ENCODE measurements around the gene LARGE1. TPM values are rescaled to one million over a fixed set of nuclear protein-coding genes. Genes with fewer than 3 reads are reported as not detected.
A peak's percentile ranks its signal among the peaks of the same experiment; 100 is the strongest.

The LARGE1 gene
- total RNA-seq, 1 donor from 2014 or later, result 195 TPM

- Mint-ChIP-seq H3K27ac (no peak overlapping the region), H3K4me3 (ENCODE audit: low read depth) (no peak overlapping the region), H3K27me3 (no peaks in the 10 kb centered on the region), H3K36me3 (ENCODE audit: insufficient read depth) (peaks cover 10% of the 10 kb centered on the region), H3K9me3 (ENCODE audit: low read depth) (peaks cover 3% of the 10 kb centered on the region), H3K4me1 (ENCODE audit: low read depth) (peaks cover 53% of the 10 kb centered on the region)
- DNase-seq (ENCODE audit: low spot score, unreplicated experiment), result no peak
- TF ChIP-seq, protein P1, sequence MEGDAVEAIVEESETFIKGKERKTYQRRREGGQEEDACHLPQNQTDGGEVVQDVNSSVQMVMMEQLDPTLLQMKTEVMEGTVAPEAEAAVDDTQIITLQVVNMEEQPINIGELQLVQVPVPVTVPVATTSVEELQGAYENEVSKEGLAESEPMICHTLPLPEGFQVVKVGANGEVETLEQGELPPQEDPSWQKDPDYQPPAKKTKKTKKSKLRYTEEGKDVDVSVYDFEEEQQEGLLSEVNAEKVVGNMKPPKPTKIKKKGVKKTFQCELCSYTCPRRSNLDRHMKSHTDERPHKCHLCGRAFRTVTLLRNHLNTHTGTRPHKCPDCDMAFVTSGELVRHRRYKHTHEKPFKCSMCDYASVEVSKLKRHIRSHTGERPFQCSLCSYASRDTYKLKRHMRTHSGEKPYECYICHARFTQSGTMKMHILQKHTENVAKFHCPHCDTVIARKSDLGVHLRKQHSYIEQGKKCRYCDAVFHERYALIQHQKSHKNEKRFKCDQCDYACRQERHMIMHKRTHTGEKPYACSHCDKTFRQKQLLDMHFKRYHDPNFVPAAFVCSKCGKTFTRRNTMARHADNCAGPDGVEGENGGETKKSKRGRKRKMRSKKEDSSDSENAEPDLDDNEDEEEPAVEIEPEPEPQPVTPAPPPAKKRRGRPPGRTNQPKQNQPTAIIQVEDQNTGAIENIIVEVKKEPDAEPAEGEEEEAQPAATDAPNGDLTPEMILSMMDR (IDR thresholded peaks at IDR 0.05; ENCODE audit: unreplicated experiment), result no peak
Observed at GRCh38 chr22:33891455-33891854, 28.8 kb downstream of the LARGE1 start.

DNA sequence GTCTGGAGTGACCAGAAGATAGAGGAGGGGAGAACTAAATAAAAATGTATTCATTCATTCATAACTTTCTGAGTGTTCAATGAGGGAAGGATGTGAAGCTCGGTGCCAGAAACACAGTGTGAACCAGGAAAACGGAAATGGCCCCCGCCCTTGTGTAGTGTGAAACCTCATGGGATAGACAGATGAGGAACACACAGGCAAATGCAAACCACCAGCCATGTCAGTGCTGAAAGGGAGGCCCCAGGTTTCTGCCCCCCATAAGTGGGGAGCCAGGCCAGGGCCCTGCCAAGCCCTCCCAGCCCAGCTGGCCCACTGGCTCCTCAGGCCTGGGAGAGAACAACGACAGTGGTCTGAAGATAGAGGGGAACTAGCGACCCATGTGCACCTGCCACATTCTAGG is 30.5 kb downstream of the LARGE1 start:
- TF ChIP-seq, protein P1 (IDR thresholded peaks at IDR 0.05; ENCODE audit: unreplicated experiment), result no peak
- Mint-ChIP-seq H3K27ac (peak overlapping the region; percentile 90), H3K9me3 (ENCODE audit: low read depth) (no peaks in the 10 kb centered on the region), H3K4me1 (ENCODE audit: low read depth) (peaks cover 50% of the 10 kb centered on the region), H3K36me3 (ENCODE audit: insufficient read depth) (peaks cover 5% of the 10 kb centered on the region), H3K27me3 (no peaks in the 10 kb centered on the region), H3K4me3 (ENCODE audit: low read depth) (no peak overlapping the region)
- no peak for DNase-seq (ENCODE audit: low spot score, unreplicated experiment)

DNA sequence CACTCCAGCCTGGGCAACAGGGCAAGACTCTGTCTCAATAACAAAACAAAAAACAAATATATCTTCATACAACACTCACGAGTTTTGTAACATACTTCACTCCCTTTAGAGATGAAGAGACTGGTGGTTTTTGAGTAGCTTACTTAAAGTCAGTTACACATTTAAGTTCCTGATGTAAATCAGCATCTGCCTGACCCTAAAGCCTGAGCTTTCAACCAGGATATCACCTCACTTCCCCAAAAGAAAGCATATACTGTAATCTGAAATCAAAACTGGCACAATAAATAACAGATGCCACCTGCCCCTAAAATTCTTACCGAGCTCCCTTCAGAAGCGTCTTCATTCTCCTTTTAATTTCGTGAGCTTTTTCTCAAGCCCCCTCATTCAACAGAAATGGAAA is 31.5 kb downstream of the LARGE1 start:
- TF ChIP-seq, protein P1 (IDR thresholded peaks at IDR 0.05; ENCODE audit: unreplicated experiment), result no peak
- Mint-ChIP-seq H3K27me3 (no peaks in the 10 kb centered on the region), H3K4me1 (ENCODE audit: low read depth) (peaks cover 48% of the 10 kb centered on the region), H3K4me3 (ENCODE audit: low read depth) (no peak overlapping the region), H3K27ac (no peak overlapping the region), H3K9me3 (ENCODE audit: low read depth) (no peaks in the 10 kb centered on the region), H3K36me3 (ENCODE audit: insufficient read depth) (peaks cover 5% of the 10 kb centered on the region)
- no peak for DNase-seq (ENCODE audit: low spot score, unreplicated experiment)

DNA sequence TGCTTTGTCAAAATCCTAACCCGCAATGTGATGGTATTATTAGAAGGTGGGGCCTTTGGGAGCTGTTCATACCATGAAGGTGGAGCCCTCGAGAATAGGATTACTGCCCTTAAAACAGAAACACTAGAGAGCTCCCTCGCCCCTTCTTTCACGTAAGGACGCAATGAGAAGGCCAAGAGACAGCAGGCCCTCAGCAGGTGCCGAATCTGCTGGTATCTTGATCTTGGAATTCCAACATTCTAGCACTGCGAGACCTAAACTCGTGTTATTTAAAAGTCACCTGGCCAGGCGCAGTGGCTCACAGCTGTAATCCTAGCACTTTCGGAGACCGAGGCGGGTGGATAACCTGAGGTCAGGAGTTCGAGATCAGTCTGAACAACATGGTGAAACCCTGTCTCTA is 33.1 kb downstream of the LARGE1 start:
- TF ChIP-seq, protein P1 (IDR thresholded peaks at IDR 0.05; ENCODE audit: unreplicated experiment), result no peak
- Mint-ChIP-seq H3K4me1 (ENCODE audit: low read depth) (peaks cover 39% of the 10 kb centered on the region), H3K27ac (no peak overlapping the region), H3K4me3 (ENCODE audit: low read depth) (no peak overlapping the region), H3K36me3 (ENCODE audit: insufficient read depth) (peaks cover 4% of the 10 kb centered on the region), H3K9me3 (ENCODE audit: low read depth) (no peaks in the 10 kb centered on the region), H3K27me3 (no peaks in the 10 kb centered on the region)
- DNase-seq (ENCODE audit: low spot score, unreplicated experiment), result no peak

- no peaks in the 10 kb centered on the region for H3K27me3 Mint-ChIP-seq
- no peaks in the 10 kb centered on the region for H3K9me3 Mint-ChIP-seq (ENCODE audit: low read depth)
- peaks cover 35% of the 10 kb centered on the region for H3K4me1 Mint-ChIP-seq (ENCODE audit: low read depth)
- H3K4me3 Mint-ChIP-seq (ENCODE audit: low read depth), result no peak overlapping the region
- H3K36me3 Mint-ChIP-seq (ENCODE audit: insufficient read depth), result peaks cover 2% of the 10 kb centered on the region
- H3K27ac Mint-ChIP-seq, result no peak overlapping the region
- DNase-seq (ENCODE audit: low spot score, unreplicated experiment), result no peak
- TF ChIP-seq, protein P1 (IDR thresholded peaks at IDR 0.05; ENCODE audit: unreplicated experiment), result no peak
Observed at GRCh38 chr22:33886696-33887095, 33.6 kb downstream of the LARGE1 start.
